HEK293 (cell line): ENCODE results near the gene USP36.

ENCODE experiments used
- ZFP69B ChIP-seq: fragments of 450-650 bp; formaldehyde crosslinking; IDR thresholded peaks from 2 replicates; pipeline ENCODE4 v1.5.1; 2016; ENCODE audit warnings: missing biosample characterization, missing genetic modification characterization
- ZNF146 ChIP-seq: fragments of 450-650 bp; formaldehyde crosslinking; IDR thresholded peaks from 2 replicates; pipeline ENCODE4 v1.5.1; 2016; ENCODE audit warnings: missing biosample characterization, missing genetic modification characterization
- ZNF174 ChIP-seq: fragments of 450-650 bp; formaldehyde crosslinking; IDR thresholded peaks from 2 replicates; pipeline ENCODE4 v1.5.0; 2017; ENCODE audit warnings: missing biosample characterization, mild to moderate bottlenecking, missing genetic modification characterization
- ZNF600 ChIP-seq: fragments of 450-650 bp; formaldehyde crosslinking; IDR thresholded peaks from 2 replicates; pipeline ENCODE4 v1.5.1; 2016; ENCODE audit warnings: missing biosample characterization, missing genetic modification characterization
- ZNF792 ChIP-seq: fragments of 450-650 bp; formaldehyde crosslinking; IDR thresholded peaks from 2 replicates; pipeline ENCODE4 v1.5.1; 2016; ENCODE audit warnings: missing biosample characterization, missing genetic modification characterization
- TF ChIP-seq, protein P1 (sequence below): fragments of 450-650 bp; formaldehyde crosslinking; IDR thresholded peaks from 2 replicates; pipeline ENCODE4 v1.5.1; 2016; ENCODE audit warnings: missing biosample characterization, missing genetic modification characterization

DNA sequence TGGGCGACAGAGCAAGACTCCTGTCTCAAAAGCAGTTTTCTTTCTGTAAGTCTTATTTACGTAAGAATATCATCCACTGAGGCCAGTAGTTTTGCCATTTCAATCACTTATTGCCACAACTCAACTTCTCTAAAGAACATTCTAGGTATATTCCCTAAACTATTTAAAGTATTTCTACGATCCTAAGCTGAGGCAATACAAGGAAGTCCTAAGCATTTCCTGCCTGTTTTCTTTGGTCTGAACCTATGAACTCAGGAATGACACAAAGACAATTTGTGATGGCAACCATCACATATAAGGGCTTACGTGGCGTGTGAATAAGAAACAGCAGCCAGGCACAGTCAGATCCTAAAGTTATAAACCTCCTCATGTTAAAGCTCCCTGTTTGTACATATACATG, 14.2 kb downstream of the USP36 start:
- TF ChIP-seq ZNF792 (tag by site-specific recombination) (no peak), ZFP69B (tag by site-specific recombination) (no peak), ZNF174 (tag by site-specific recombination) (no peak), ZNF146 (no peak), ZNF600 (no peak)
- TF ChIP-seq, protein P1, sequence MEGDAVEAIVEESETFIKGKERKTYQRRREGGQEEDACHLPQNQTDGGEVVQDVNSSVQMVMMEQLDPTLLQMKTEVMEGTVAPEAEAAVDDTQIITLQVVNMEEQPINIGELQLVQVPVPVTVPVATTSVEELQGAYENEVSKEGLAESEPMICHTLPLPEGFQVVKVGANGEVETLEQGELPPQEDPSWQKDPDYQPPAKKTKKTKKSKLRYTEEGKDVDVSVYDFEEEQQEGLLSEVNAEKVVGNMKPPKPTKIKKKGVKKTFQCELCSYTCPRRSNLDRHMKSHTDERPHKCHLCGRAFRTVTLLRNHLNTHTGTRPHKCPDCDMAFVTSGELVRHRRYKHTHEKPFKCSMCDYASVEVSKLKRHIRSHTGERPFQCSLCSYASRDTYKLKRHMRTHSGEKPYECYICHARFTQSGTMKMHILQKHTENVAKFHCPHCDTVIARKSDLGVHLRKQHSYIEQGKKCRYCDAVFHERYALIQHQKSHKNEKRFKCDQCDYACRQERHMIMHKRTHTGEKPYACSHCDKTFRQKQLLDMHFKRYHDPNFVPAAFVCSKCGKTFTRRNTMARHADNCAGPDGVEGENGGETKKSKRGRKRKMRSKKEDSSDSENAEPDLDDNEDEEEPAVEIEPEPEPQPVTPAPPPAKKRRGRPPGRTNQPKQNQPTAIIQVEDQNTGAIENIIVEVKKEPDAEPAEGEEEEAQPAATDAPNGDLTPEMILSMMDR (tag by site-specific recombination) = no peak
